HUDEP-2 (cell line): ENCODE results near the gene MSI2.

Experiments used
- DNase-seq, 76 experiments: peaks; one replicate each; lab custom pipeline; 2025; ENCODE audit not compliant: unreplicated experiment in 76 of 76; lab: John Stamatoyannopoulos, UW

The MSI2 gene

DNA sequence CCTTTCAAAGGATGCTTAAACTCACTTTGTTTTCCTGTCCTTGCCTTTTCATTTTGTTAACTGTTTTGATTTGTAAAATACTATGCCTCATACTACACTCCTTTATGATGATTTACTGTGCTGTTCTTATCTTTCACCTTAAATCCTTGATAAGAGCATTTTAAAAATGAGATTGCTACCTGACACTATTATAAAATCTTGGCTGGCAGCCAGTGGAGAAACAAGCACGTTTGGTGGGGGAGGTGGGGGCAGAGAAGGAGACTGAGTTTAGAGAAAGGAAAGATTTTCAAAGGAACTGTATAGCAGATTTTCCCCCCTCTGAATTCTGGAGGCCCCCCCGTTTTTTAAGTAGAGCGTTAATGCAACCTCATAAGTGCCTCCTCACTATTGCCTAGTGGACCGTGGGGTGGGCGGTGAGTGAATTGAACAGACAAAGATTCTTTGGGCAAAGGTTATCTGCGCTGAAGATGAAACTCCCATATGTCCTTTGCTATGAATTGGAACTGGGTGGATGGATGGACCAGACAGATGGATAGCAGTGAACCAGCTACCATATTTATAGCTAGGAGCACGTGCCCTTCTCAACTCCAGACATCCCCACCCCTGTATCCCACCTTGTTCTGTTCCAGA, 288.6 kb downstream of the MSI2 start:
- DNase-seq, result no peak

DNA sequence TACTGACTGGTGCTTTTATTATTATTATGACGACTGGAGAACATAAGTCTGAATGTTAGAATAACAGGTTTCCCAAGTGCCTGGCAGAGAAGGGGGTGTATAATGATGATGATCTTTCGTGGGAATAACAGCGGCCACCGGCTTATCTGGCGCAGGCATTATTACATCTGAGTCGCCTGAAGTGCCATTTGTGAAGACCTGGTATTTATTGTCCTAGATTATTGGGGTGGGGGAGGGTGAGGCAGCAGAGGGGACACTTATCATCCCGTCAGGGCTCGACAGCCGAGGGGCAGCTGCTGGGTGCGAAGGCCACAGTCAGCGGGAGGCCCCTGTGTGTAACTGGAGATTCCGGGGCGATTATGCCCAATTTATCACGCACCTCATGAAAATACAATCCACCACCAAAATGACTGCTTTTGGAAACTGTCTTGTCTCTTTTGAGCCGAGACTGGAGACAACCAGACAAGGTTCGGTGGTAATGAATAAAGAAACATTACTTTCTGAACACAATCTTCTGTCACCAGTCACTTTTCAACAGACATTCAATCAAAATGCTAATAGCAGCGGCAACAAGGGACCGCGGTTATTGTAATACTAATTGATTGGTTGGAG, 289.5 kb downstream of the MSI2 start:
- no peak for DNase-seq

DNA sequence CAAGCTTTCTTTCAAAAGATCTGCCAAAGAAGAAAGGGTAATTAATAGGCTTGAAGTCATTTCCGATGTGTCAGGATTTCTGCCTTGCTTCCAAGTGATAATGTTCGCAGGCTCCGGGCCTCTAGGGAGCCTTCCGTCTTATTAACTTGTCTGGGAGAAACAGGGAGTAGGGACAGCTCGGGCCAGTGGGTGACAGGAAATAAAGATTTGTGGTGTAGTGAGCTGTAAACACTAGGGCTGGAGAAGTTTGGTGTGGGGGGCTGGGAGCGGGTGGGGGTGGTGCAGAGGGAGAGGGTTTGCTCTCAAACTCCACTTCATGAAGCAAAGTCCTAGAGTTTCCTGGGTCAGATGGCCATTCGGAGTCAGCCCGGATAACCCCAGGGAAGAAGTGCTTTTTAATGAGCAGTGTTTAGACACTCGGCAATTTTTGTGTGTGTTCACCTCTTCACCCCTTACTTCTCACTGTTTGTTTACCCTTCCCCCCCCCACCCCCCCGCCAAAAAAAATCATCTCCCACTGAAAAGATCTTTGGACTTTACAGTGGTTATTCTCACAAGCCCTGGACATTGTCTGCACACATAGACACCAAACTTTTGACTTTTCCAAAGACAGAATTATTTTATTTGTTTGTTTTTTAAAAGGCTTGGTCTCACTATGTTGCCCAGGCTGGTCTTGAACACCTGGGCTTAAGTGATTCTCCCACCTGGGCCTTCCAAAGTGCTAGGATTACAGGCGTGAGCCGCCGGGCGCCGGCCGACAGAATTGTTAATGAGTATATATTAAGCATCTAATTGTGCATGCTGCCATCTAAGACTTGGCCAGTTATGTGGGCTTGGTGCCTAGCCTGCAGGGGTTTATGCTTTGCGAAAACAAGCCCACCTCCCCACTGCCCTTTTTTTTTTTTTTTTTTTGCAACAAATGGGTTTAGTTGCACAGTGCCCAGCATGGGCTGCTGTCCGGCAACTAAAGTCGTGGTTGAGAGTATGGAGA, 292.4 kb downstream of the MSI2 start:
- DNase-seq, result no peak

DNA sequence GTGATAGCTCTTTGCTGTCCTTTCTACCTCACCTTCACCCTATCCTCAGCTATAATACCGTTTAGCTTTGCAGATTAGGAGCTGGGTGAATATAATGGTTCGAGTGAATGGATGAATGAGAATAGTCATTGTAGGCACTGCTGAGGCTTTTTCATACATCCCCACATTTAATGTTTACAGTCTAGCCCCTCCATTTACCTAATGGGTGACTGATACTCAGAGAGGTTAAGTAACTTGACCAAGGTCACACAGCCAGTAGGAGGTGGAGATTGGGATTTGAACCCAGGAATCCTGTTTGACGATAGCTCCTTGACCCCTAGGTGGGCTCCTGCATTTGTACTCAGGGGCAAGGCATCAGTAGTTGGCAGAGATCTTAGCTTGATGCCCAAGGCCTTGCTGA, 293.1 kb downstream of the MSI2 start:
- DNase-seq, result no peak

DNA sequence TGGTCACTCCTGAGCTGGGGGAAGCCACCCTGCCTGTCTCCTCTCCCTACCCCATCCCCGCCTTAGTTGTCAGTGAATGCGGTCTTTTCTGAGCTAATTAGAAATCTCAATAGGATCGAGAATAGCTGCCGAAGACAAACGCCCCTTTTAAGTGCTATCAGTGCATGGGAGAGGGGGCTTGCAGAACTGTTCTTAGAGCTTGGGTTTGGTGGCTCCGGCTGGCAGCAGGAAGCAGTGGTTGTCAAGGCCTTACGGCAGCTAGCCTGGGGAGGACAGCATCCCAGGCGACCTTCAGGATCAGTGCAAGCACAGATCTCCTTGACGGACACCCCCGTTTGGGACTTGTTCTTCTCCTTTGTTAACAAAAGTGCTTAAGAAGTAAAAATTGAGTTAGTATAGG, 293.7 kb downstream of the MSI2 start:
- no peak for DNase-seq

DNA sequence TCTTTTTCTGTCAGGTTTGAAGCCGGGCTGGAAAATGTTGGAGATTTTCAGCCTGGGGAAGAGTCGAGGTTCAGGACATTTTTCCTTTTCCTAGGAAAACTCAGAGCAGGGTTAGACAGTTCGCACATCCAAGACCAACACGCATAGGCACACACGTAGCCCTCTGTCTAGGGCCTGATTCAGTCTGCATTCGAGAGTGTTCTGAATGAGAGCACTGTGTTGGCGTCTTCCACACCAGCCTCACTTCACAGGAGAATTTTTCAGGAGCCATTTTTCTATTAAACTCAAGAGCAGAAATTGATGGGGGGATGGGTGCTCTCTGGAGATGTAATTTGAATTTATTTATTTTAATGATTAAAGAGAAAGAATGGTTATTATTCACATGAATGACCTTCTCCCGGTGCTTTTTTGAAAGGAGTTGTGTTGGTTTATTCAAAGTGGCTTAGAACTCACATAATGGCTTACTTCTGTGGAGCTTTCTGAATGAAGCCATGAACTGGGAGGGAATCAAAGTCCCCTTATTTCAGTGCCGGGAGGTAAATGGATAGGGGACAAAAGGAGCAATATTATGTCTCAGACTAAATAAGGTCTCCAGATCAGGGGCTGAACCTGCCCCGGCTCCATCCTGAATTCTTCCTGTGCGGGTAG, 294.5 kb downstream of the MSI2 start:
- no peak for DNase-seq

DNA sequence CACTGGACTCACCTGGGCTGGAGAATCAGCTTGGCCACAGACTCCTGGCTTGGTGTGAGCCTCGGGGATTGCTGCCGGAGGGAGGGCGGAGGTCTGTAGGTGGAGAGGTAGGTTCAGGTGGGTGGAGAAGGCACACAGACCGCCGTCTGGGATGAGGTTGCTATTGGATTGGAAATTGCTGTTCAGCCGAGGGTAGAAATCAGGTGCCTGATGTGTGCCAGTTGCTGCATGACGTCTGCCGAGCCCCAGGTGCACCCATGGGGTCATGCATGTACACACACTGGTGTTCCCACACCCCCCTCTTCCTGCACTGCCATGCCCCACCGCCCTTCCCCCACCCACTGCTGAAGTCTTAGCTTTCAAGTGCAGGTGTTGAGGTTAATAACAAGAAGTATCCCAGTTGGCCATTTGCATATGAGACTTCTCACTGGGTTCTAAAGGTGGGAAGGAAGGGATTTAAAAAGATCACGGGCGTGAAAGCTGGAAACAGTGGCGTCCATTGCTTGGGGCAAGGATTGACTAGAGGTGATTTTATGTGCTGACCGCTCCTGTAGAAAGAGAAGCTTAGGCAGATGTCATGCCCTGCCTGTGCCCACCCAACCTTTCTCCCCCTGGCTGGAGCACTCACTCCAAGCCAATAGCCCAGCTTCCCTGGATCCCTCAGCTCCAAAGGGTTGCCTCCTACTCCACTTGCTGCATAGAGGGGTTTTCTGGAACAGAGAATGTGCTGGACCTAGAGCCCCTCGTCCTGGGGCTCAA, 295.2 kb downstream of the MSI2 start:
- no peak for DNase-seq

DNA sequence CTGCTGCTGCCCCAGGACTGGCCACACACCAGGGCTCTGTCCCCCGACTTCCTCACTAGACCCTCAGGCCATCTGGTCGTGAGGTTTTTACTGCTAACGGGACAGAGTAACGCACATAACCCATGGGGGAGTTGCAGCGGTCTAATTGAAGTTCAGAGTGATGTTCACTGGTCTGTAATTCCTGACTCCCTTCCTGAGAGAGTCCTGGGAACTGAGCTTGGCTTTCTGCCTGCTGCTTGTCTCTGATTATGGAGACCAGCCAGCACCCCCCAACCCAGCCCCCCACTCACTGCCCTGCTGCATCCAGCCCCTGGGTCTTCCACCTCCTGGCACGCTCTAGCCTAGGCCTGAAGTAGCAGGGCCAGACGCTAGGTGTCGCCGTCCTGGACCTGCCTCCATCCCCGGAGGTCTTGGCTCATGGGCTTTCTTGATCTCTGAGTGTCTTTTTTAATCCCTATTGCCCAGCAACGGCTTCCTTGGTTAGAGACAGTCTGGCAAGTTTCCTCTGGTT, 295.8 kb downstream of the MSI2 start:
- no peak for DNase-seq

DNA sequence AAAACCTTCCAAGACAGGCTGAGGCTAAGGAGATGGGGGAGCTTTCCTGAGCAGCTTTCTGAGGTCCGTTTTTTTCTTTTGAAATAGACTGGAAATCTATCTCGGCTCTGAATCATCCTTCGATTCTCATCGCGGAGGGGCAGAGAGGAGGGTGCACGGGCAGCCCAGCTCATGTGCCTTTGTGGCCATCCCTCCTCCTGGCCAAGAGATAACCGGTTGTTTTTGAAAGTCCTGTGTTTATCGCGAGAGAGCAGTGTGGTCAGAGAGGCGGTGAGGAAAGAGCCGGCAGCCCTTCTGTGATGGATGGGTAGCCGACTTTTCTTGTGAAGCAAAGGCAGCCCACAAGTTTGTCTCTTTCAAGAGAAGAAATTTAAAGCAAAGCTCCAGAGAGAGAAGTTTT, 297.2 kb downstream of the MSI2 start:
- DNase-seq, result peak in 70 of 76 experiments; percentile 6 to 83 (median 54)

DNA sequence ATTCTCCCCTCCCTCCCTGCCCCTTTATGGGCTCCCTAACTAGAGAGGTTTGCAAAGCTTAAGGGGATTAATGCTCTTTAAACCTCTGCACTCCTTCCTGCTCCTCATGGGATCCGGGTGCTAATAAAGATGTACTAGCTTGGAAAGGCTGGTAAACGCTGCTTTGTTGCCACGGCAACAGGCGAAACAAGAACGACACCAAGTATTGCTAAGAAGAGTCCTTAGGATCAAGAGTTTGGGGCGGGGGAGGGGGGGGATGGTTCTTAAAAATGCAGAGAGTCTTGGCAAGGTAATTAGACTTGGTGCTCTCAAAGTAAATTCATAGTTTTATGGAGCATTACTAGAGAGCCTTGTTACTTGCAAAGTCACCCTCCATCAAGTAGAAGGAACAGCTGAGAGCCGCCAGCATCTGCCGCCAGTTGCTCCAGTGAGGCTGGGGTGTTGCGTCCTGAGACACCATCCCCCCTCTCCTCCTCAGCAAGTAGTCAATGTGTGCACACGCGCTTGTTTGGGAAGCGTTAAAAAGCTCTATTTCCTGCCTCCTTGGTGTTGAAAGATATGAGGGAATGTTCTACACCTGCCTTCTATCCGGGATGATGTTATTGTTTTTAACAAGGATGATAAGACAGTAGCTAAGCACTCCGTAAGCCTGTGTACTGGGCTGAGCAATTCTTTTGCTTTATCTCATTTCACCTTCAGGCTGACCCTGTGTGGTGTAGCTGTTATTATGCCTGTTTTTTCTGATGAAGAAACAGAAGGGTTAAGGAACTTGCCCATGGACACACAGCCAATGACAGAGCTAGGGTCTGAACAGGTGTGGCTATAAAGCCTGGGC, 297.9 kb downstream of the MSI2 start:
- peak in 8 of 76 experiments; percentile 2 to 34 (median 12) for DNase-seq

DNA sequence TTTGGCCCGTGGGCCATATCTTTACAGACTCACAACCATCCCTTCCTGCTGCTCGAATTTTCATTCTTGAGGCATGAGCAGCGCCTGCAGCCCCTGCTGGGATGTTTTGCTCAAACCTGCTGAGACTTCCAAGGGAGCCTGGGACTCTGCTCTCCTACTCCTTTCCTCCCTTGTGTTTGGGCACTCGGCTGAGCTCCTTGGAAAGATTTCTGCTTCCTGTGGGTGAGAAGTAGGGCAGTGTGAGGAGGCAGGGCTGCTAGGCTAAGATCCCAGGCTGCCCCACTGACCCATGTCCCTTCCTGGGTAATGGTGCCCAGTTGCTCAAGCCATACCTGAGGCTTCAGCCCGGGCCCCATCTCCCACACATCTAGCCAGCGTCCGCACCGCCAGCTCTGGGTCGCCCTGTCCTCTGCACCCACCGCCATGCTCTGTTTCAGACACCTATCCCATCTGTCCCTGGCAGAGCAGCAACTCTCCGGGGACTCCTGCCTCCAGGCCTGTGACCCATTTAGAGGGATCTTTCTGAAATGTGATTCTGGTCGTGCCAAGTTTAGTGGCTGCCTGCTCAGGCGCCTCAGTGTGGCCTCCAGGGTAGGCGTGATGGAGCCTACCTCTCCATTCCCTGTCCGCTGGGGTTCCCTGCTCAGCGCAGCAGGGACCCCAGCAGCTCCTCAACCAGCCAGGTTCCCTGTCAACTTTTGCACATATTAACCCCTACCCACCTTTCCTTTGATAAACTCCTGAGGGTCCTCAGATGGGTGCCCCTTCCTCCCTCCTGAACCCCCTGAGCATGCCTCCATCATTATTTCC, 298.7 kb downstream of the MSI2 start:
- DNase-seq, result no peak

DNA sequence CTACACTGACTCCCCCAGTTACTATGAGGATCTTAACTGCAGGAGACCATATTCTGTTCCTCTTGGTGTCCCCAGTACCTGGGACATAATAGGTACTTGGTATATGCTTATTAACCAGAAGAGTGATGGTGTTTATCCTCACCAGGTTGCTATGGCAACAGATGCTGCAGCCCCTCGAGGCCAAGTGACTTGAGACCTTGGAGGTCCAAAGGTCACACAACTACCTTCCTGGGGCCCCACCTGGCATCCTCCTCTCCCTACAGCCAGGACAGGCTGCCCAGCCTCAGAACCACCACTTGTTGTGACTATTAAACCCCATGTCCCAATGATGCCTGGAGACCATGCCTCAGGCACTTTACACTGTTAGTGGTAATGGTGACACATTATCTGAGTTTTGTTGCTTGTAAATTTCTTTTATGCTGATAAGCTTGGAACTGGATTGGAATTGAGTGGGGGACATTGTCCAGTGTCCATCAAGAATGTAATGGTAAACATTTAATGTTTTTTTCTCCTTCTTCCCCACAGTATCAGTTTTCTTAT, 299.4 kb downstream of the MSI2 start:
- no peak for DNase-seq

DNA sequence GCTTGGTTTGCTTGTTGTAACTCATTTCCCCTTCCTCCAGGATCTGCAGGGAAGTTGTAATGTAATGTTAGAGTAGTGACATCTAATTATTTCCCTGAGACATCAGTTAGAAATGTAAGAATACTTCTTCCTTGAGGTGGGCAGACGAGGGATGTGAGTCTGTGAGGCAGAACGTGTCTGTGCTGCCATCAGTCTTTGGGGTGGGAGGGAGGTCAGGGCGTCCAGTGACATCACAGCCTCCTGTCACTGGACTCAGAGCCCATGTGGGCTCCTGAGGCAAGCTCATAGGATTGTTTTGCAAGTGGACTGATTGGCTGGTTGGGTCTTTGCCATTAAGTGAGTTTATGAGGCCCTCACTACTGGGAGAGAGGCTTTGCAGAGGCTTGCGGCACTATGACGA, 300.0 kb downstream of the MSI2 start:
- no peak for DNase-seq

DNA sequence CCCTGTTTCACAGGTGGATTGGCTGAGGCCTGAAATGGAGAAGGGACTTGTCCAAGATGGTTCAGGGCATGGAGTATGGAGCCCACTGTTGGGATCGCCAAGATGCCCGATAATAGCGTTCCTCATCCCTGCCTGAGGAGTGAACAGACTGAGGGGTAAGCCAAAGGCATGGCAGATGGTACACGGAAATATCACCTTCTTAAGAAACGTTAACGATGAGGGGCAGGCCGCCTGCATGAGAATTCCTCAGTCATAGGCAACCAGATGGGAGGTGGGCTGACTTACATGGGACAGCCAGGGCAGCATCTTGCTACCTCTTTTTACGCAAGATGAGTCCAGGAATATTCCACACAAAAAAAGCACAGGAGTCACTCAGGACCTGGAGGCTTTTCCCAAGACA, 300.7 kb downstream of the MSI2 start:
- DNase-seq, result no peak

DNA sequence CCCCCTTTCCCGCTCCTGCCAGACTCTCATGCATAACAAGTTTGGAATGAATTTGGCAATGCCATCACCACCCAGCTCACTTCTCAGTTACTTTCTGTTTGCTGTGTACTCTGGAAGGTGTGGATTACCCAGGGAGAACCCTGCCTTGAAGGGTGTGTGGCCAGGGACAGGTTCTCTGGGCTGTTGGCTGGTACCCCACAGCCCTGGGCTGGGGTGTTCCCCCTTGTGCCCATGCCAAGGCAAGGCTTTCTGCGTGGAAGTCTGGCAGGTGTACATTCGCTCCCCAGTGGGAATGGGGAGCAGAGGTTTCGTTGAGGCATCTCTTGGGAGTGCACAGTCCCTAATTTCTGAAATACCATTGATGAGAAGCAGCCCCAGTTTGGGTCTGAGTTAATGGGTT, 301.1 kb downstream of the MSI2 start:
- DNase-seq, result no peak

DNA sequence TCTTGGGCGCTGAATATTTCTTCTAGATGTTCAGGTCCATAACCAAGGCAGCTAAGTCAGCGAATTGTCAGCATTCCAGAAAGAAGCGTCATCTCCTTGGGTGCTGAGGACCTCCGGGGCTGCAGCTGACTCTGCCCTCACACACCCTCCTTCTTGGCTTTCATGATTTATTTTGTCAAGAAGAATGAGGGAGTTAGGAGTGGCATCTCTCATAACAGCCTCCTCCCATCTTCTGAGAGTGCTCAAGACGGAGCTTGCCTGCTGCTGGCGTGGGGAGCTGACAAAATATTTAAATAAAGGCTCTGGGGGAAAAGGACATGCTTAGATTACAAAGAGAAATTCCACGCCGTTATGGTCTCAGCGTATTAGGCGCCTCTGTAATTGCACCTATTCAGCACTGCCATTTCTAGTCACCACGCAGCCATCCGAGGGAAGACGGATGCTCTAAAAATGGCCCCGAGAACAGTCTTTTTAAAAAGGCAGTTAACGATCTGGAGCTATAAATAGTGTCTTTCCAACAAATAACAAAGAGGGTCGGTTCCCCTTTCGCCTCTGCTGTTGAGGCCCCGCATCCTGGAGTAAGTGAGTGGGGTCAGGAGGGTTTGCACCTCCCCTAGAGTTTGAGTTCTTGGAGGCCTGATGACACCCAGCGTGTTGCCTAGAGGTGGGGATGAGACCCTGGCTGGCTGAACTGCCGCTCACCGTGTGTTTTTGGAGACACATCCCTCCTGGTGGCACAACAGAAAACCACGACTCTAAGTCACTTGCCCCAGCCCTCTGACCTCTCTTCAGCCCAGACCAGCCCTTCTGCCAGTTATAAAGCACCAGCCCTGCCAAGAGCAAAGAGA, 301.7 kb downstream of the MSI2 start:
- no peak for DNase-seq

DNA sequence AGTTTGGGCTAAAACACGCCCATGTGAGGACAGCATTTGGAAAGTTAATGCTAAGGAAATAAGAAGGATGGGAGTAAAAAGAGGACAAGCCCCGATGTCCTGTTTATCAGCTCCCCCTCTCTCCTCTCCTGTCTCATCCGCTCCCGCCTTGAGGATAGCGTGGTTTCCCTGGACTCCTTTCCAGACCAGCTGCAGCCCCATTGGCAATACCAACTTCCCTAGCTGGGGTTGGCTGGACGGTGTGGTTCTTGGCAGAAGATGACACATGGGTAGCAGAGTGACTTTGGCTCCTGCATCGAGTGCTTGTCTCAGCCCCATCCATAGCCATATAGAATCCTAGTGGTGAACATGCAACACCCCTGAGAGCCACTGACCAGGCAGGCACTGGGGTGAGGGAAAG, 302.9 kb downstream of the MSI2 start:
- no peak for DNase-seq
